H9 (cell line): ENCODE data around the gene IL17REL. TPM values are rescaled to one million over a fixed set of nuclear protein-coding genes. Genes with fewer than 3 reads are reported as not detected.

Experiments used
- DNase-seq: peaks from one replicate; pipeline ENCODE4 v3.0.0-alpha.2; 2017
- H2AFZ ChIP-seq: one replicate; pipeline ENCODE4 v1.6.1; 2013; ENCODE audit warnings: mild to moderate bottlenecking, low read length, control low read depth, moderate library complexity
- H2AK5ac ChIP-seq: 2 replicates; pipeline ENCODE4 v1.6.1; 2013; ENCODE audit warnings: low read length, control low read depth, mixed read lengths; ENCODE audit not compliant: insufficient read length
- H2BK120ac ChIP-seq: one replicate; pipeline ENCODE4 v1.6.1; 2013; ENCODE audit warnings: low read depth, mild to moderate bottlenecking, low read length, control low read depth, inconsistent platforms; ENCODE audit not compliant: poor library complexity, severe bottlenecking
- H2BK12ac ChIP-seq: 2 replicates; pipeline ENCODE4 v1.6.1; 2013; ENCODE audit warnings: low read length, control low read depth, mixed read lengths, low read depth; ENCODE audit not compliant: insufficient read length
- H2BK15ac ChIP-seq: 2 replicates; pipeline ENCODE4 v1.6.1; 2013; ENCODE audit warnings: low read depth, low read length, control low read depth
- H2BK20ac ChIP-seq: one replicate; pipeline ENCODE4 v1.6.1; 2013; ENCODE audit warnings: low read depth, mild to moderate bottlenecking, low read length, control low read depth, inconsistent platforms; ENCODE audit not compliant: poor library complexity, severe bottlenecking
- H2BK5ac ChIP-seq: 2 replicates; pipeline ENCODE4 v1.6.1; 2013; ENCODE audit warnings: low read length, control low read depth, mixed read lengths; ENCODE audit not compliant: insufficient read length
- H3K14ac ChIP-seq: 2 replicates; pipeline ENCODE4 v1.6.1; 2013; ENCODE audit warnings: low read length, control low read depth; ENCODE audit not compliant: insufficient read depth
- H3K18ac ChIP-seq: 2 replicates; pipeline ENCODE4 v1.6.1; 2013; ENCODE audit warnings: low read depth, mild to moderate bottlenecking, mixed read lengths, low read length, control low read depth; ENCODE audit not compliant: insufficient read length
- H3K23ac ChIP-seq: 2 replicates; pipeline ENCODE4 v1.6.1; 2013; ENCODE audit warnings: low read length, control low read depth, mixed read lengths, low read depth; ENCODE audit not compliant: insufficient read length
- H3K23me2 ChIP-seq: 2 replicates; pipeline ENCODE4 v1.6.1; 2013; ENCODE audit warnings: low read depth, mild to moderate bottlenecking, mixed read lengths, low read length, control low read depth; ENCODE audit not compliant: insufficient read length, poor library complexity, severe bottlenecking
- H3K27ac ChIP-seq: 2 replicates; pipeline ENCODE4 v1.5.1; 2013; ENCODE audit warnings: low read length, control low read depth, mixed read lengths, low read depth; ENCODE audit not compliant: insufficient read length
- H3K27me3 ChIP-seq: 2 replicates; pipeline ENCODE4 v1.6.1; 2013; ENCODE audit warnings: low read length, control low read depth, inconsistent platforms; ENCODE audit not compliant: insufficient read depth
- H3K4ac ChIP-seq: 2 replicates; pipeline ENCODE4 v1.6.1; 2013; ENCODE audit warnings: low read depth, mild to moderate bottlenecking, control low read depth, inconsistent platforms, low read length, moderate library complexity
- H3K4me1 ChIP-seq: 2 replicates; pipeline ENCODE4 v1.6.1; 2013; ENCODE audit warnings: low read length, control low read depth, inconsistent platforms; ENCODE audit not compliant: insufficient read depth
- H3K4me2 ChIP-seq: 2 replicates; pipeline ENCODE4 v1.6.1; 2013; ENCODE audit warnings: low read length, control low read depth, mixed read lengths; ENCODE audit not compliant: insufficient read length, insufficient read depth
- H3K56ac ChIP-seq: 2 replicates; pipeline ENCODE4 v1.6.1; 2013; ENCODE audit warnings: low read depth, mild to moderate bottlenecking, mixed read lengths, low read length, control low read depth; ENCODE audit not compliant: insufficient read length
- H3K79me1 ChIP-seq: 2 replicates; pipeline ENCODE4 v1.6.1; 2013; ENCODE audit warnings: low read depth, mild to moderate bottlenecking, moderate library complexity, low read length, control low read depth, inconsistent platforms; ENCODE audit not compliant: insufficient read depth, poor library complexity, severe bottlenecking
- H3K79me2 ChIP-seq: 2 replicates; pipeline ENCODE4 v1.6.1; 2013; ENCODE audit warnings: low read length, control low read depth, inconsistent platforms; ENCODE audit not compliant: insufficient read depth
- H3K9ac ChIP-seq: 2 replicates; pipeline ENCODE4 v1.6.1; 2013; ENCODE audit warnings: low read length, control low read depth, mixed read lengths; ENCODE audit not compliant: insufficient read length; ENCODE audit errors: extremely low read depth
- H3K9me3 ChIP-seq: one replicate; pipeline ENCODE4 v1.6.1; 2013; ENCODE audit warnings: low read depth, low read length, inconsistent platforms; ENCODE audit not compliant: control insufficient read depth
- H3T11ph ChIP-seq: one replicate; pipeline ENCODE4 v1.6.1; 2013; ENCODE audit warnings: mild to moderate bottlenecking, low read length, control low read depth, inconsistent platforms
- H4K20me1 ChIP-seq: one replicate; pipeline ENCODE4 v1.6.1; 2013; ENCODE audit not compliant: control insufficient read depth, insufficient read length, insufficient read depth
- H4K5ac ChIP-seq: 2 replicates; pipeline ENCODE4 v1.6.1; 2013; ENCODE audit warnings: low read depth, mild to moderate bottlenecking, mixed read lengths, low read length, control low read depth; ENCODE audit not compliant: insufficient read length
- H4K8ac ChIP-seq: replicated peaks from 2 replicates; pipeline ENCODE4 v1.6.1; 2013; ENCODE audit warnings: low read length, control low read depth, mixed read lengths, low read depth; ENCODE audit not compliant: insufficient read length
- H4K91ac ChIP-seq: 2 replicates; pipeline ENCODE4 v1.6.1; 2013; ENCODE audit warnings: low read depth, mild to moderate bottlenecking, moderate library complexity, mixed read lengths, low read length, control low read depth; ENCODE audit not compliant: insufficient read length
- H3K27ac Mint-ChIP-seq, 3 experiments: 2 replicates in 2 of 3; 3 replicates in 1 of 3; pipeline ENCODE4 v1.8.0; 2020 to 2021; ENCODE audit warnings: mixed read lengths in 3 of 3, mild to moderate bottlenecking in 1 of 3, moderate library complexity in 1 of 3
- H3K27me3 Mint-ChIP-seq: 2 replicates; pipeline ENCODE4 v1.8.0; 2021; ENCODE audit warnings: low read depth, mild to moderate bottlenecking, moderate library complexity, mixed read lengths
- H3K36me3 Mint-ChIP-seq, 3 experiments: 2 replicates in 2 of 3; 3 replicates in 1 of 3; pipeline ENCODE4 v1.8.0; 2020 to 2021; ENCODE audit warnings: low read depth in 3 of 3, mixed read lengths in 3 of 3; ENCODE audit not compliant: insufficient read depth in 1 of 3
- H3K4me1 Mint-ChIP-seq, 2 experiments: 2 replicates each; pipeline ENCODE4 v1.8.0; 2020; ENCODE audit warnings: mixed read lengths in 2 of 2
- H3K4me3 Mint-ChIP-seq, 2 experiments: 2 replicates in 1 of 2; 3 replicates in 1 of 2; pipeline ENCODE4 v1.8.0; 2020 to 2021; ENCODE audit warnings: mild to moderate bottlenecking in 2 of 2, mixed read lengths in 2 of 2, moderate library complexity in 1 of 2
- H3K9me3 Mint-ChIP-seq, 2 experiments: 2 replicates in 1 of 2; 3 replicates in 1 of 2; pipeline ENCODE4 v1.8.0; 2020; ENCODE audit warnings: mild to moderate bottlenecking in 2 of 2, mixed read lengths in 2 of 2, moderate library complexity in 1 of 2
- CTCF ChIP-seq: fragments of 200-600 bp; sonication (generic); conservative IDR thresholded peaks from 3 replicates; pipeline ENCODE4 v1.8.0; 2021; ENCODE audit warnings: antibody characterized with exemption, mild to moderate bottlenecking
- WGBS: extraction: QIAGEN DNeasy Blood & Tissue Kit; methylation state at CpG from one replicate; pipeline ENCODE4 v1.1.7; 2013; ENCODE audit warnings: missing lambda C conversion rate, low lambda C conversion rate, mixed read lengths; ENCODE audit not compliant: insufficient read length; ENCODE audit errors: extremely low coverage; 5-methylcytosine and 5-hydroxymethylcytosine counted together
- total RNA-seq: library from RNA; stranded (reverse); gene quantifications from 2 replicates; pipeline ENCODE4 v1.2.1, GENCODE V29; 2021

Gene IL17REL
- total RNA-seq, 1 experiment from 2014 or later = 0.20 TPM

- Histone ChIP-seq H3K4me1 (no peaks in the 10 kb centered on the region), H2BK15ac (no peak overlapping the region), H3K23ac (no peak overlapping the region), H2AK5ac (no peak overlapping the region), H3T11ph (no peak overlapping the region), H3K9ac (no peak overlapping the region), H4K5ac (no peak overlapping the region), H3K56ac (no peak overlapping the region), H3K4ac (no peak overlapping the region), H2BK120ac (no peak overlapping the region), H2BK20ac (no peak overlapping the region), H4K91ac (no peak overlapping the region), H2BK5ac (no peak overlapping the region), H2BK12ac (no peak overlapping the region), H4K20me1 (no peaks in the 10 kb centered on the region), H3K27ac (no peak overlapping the region), H2AFZ (no peak overlapping the region), H4K8ac (no peak overlapping the region), H3K79me2 (no peaks in the 10 kb centered on the region), H3K27me3 (no peaks in the 10 kb centered on the region), H3K14ac (no peak overlapping the region; the same call in 1 of the 2 replicates), H3K9me3 (no peaks in the 10 kb centered on the region), H3K18ac (no peak overlapping the region), H3K4me2 (no peak overlapping the region), H3K23me2 (no peaks in the 10 kb centered on the region), H3K79me1 (no peaks in the 10 kb centered on the region)
- no peak for TF ChIP-seq CTCF
- no peak overlapping the region for H3K4me3 Mint-ChIP-seq
- DNase-seq = no peak
- WGBS = no CpG with 5 or more reads among the region's 42 CpGs
- peak overlapping the region in 2 of 3 experiments; percentile 52 to 68; a peak in 2 of 7 replicates for H3K27ac Mint-ChIP-seq
- H3K36me3 Mint-ChIP-seq = no peaks in the 10 kb centered on the region
- H3K27me3 Mint-ChIP-seq = no peaks in the 10 kb centered on the region
- peaks cover 13 to 30% of the 10 kb centered on the region in 2 experiments for H3K4me1 Mint-ChIP-seq
- no peaks in the 10 kb centered on the region for H3K9me3 Mint-ChIP-seq
Measured at GRCh38 chr22:49948958-49949913, 63.3 kb downstream of the IL17REL start.
